ENCODE results near the gene FBXO47.

DNA sequence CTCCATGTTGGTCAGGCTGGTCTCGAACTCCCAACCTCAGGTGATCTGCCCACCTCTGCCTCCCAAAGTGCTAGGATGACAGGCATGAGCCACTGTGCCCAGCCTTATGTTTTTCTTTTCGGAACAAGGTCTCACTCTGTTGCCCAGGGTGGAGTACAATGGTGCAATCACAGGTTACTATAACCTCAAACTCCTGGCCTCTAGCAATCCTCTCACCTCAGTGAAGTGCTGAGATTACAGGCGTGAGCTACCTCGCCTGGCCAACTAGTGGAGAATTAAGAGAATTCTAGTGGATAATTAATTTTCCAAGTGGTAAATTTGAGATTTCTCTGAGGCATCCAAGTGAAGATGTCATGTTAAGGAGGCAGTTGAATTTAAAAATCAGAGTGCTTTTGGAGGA, 2.9 kb upstream of the FBXO47 start:
- no peak for TF ChIP-seq POLR2A (IDR thresholded peaks at IDR 0.05)
- TF ChIP-seq, protein P1, sequence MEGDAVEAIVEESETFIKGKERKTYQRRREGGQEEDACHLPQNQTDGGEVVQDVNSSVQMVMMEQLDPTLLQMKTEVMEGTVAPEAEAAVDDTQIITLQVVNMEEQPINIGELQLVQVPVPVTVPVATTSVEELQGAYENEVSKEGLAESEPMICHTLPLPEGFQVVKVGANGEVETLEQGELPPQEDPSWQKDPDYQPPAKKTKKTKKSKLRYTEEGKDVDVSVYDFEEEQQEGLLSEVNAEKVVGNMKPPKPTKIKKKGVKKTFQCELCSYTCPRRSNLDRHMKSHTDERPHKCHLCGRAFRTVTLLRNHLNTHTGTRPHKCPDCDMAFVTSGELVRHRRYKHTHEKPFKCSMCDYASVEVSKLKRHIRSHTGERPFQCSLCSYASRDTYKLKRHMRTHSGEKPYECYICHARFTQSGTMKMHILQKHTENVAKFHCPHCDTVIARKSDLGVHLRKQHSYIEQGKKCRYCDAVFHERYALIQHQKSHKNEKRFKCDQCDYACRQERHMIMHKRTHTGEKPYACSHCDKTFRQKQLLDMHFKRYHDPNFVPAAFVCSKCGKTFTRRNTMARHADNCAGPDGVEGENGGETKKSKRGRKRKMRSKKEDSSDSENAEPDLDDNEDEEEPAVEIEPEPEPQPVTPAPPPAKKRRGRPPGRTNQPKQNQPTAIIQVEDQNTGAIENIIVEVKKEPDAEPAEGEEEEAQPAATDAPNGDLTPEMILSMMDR (IDR thresholded peaks at IDR 0.05 in 4 of 5, conservative IDR thresholded peaks at IDR 0.05 in 1 of 5) = no peak
